Measurements from ENCODE around the gene LPIN1. TPM values are rescaled to one million over a fixed set of nuclear protein-coding genes. Genes with fewer than 3 reads are reported as not detected.

LPIN1 gene
- total RNA-seq, 2 experiments from 2014 or later, result 31.9 to 36.5 TPM

- POLR2A ChIA-PET, result interaction anchor here (0.6 to 0.8 kb wide), 2 partner anchors 56 to 148 kb away, joined by 3 read pairs; no protein-coding TSS in a partner anchor
- ATAC-seq (no peak), DNase-seq (no peak)
- intact Hi-C loops (cut with micrococcal nuclease), result loop anchor here (5.0 kb wide), 2 partner anchors 174 to 889 kb away; no protein-coding TSS in a partner anchor
- Mint-ChIP-seq H3K27ac (no peak overlapping the region), H3K27me3 (peaks cover 22% of the 10 kb centered on the region), H3K4me3 (no peak overlapping the region), H3K4me1 (ENCODE audit: low read depth) (peaks cover 44% of the 10 kb centered on the region), H3K9me3 (peaks cover 11% of the 10 kb centered on the region), H3K36me3 (ENCODE audit: low read depth) (no peaks in the 10 kb centered on the region)
- TF ChIP-seq, protein P1, sequence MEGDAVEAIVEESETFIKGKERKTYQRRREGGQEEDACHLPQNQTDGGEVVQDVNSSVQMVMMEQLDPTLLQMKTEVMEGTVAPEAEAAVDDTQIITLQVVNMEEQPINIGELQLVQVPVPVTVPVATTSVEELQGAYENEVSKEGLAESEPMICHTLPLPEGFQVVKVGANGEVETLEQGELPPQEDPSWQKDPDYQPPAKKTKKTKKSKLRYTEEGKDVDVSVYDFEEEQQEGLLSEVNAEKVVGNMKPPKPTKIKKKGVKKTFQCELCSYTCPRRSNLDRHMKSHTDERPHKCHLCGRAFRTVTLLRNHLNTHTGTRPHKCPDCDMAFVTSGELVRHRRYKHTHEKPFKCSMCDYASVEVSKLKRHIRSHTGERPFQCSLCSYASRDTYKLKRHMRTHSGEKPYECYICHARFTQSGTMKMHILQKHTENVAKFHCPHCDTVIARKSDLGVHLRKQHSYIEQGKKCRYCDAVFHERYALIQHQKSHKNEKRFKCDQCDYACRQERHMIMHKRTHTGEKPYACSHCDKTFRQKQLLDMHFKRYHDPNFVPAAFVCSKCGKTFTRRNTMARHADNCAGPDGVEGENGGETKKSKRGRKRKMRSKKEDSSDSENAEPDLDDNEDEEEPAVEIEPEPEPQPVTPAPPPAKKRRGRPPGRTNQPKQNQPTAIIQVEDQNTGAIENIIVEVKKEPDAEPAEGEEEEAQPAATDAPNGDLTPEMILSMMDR (IDR thresholded peaks at IDR 0.05), result no peak
- CTCF ChIA-PET, result no interaction called here
These were observed 87.2 kb downstream of the LPIN1 start for GRCh38 chr2:11833601-11834000.

DNA sequence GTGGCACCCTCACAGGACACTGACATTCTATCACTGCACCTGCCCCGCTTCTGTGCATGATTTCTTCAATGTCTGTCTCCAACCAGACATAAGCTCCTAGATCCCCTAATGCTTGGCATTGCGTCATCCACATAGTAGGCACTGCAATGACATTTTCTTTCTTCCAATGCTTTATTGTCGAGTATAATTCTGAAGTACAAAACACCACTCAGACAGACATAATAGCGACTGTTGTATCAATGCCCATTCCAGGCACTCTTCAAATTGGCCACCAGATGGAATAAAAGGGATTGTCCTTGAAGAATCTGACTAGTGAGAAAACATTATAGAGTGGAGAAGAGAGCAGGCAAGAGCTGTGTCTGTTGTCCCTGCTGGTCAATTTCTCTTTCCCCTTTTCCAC, 89.0 kb downstream of the LPIN1 start:
- intact Hi-C loops (cut with micrococcal nuclease), result no loop called here
- Mint-ChIP-seq H3K36me3 (ENCODE audit: low read depth) (no peaks in the 10 kb centered on the region), H3K4me1 (ENCODE audit: low read depth) (peaks cover 26% of the 10 kb centered on the region), H3K27me3 (peaks cover 22% of the 10 kb centered on the region), H3K27ac (no peak overlapping the region), H3K9me3 (peaks cover 11% of the 10 kb centered on the region), H3K4me3 (no peak overlapping the region)
- DNase-seq, result no peak
- ATAC-seq, result no peak
- ChIA-PET CTCF (no interaction called here), POLR2A (no interaction called here)
- TF ChIP-seq, protein P1 (IDR thresholded peaks at IDR 0.05), result no peak

DNA sequence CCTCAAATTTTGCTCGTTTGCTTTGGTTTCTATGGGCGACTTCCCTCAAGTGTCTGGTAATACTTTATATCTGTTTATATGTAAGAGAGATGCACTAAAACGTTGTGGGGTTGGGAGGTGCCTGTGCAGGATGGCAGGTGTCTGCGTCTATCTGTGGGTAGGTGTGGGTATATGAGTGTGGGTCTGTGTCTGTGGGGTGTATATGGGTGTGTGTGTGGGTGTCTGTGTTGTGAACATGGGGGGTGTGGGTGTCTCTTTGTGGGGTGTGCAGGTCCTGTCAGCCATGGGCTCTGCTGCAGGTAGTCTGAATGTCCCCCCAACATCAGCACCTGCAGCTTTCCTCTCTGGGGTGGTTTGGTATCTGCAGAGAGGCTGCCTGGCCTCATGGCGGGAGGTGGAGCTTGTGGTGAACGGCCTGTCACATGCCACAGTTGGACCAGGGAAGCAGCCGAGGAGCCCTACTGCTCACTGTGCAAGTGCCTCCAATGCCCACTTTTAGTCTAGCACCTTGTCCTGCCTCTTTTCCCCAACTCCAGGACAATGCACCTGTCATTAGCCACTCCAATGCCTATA, 90.3 kb downstream of the LPIN1 start:
- no peak overlapping the region for H3K27ac Mint-ChIP-seq
- H3K4me1 Mint-ChIP-seq (ENCODE audit: low read depth), result peaks cover 16% of the 10 kb centered on the region
- CTCF ChIA-PET, result no interaction called here
- intact Hi-C loops (cut with micrococcal nuclease), result no loop called here
- DNase-seq (no peak), ATAC-seq (no peak)
- H3K27me3 Mint-ChIP-seq, result peaks cover 18% of the 10 kb centered on the region
- POLR2A ChIA-PET, result no interaction called here
- no peaks in the 10 kb centered on the region for H3K36me3 Mint-ChIP-seq (ENCODE audit: low read depth)
- no peak overlapping the region for H3K4me3 Mint-ChIP-seq
- TF ChIP-seq, protein P1 (IDR thresholded peaks at IDR 0.05), result no peak
- peaks cover 11% of the 10 kb centered on the region for H3K9me3 Mint-ChIP-seq

DNA sequence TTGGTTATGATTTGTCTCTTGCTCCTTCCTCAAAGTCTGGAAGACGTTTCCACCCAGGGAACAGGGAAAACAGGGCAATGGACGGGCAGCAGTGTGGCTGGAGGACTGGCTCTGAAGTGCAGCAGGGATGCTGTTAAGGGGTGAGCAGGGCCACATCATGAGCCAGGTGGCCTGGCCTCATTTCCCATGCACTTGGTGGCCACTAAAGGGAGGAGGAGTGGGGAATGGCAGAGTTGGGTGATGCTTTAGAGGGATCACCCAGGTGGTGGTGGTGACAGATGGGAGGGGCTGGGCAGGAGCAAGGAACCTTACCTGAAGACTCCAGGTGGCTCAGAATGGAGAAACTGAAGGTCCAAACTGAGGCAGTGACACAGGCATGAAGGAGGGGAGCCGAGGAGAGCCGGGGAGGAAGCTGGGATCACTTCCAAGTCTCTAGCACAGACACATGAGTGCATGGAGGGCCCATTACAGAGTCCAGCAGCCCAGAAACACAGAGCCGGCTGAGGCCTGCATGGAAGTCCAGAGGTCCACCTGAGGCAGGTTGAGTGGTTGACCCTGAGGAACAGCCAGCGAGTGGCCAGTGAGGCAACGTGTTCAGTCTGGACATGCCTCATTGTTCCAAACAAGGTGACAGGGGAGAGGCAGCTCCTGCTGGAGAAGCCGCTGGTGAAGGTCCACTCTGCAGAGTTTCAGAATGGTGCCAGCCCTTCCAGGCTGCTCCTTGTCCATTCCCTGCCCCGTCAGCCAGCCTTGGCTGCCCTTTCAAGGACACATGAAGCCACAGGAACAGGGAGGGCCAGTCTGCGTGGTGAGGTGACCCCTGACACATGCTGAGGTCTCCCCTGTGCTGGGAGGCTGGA, 91.7 kb downstream of the LPIN1 start:
- DNase-seq, result no peak
- H3K4me1 Mint-ChIP-seq (ENCODE audit: low read depth), result peaks cover 8% of the 10 kb centered on the region
- H3K27ac Mint-ChIP-seq, result no peak overlapping the region
- TF ChIP-seq, protein P1 (IDR thresholded peaks at IDR 0.05), result no peak
- peaks cover 11% of the 10 kb centered on the region for H3K9me3 Mint-ChIP-seq
- H3K27me3 Mint-ChIP-seq, result peaks cover 14% of the 10 kb centered on the region
- no peaks in the 10 kb centered on the region for H3K36me3 Mint-ChIP-seq (ENCODE audit: low read depth)
- ChIA-PET CTCF (no interaction called here), POLR2A (no interaction called here)
- no peak overlapping the region for H3K4me3 Mint-ChIP-seq
- ATAC-seq, result no peak
- intact Hi-C loops (cut with micrococcal nuclease), result no loop called here

- DNase-seq (no peak), ATAC-seq (no peak)
- Mint-ChIP-seq H3K4me1 (ENCODE audit: low read depth) (no peaks in the 10 kb centered on the region), H3K27ac (no peak overlapping the region), H3K4me3 (no peak overlapping the region), H3K27me3 (peaks cover 9% of the 10 kb centered on the region), H3K36me3 (ENCODE audit: low read depth) (no peaks in the 10 kb centered on the region), H3K9me3 (no peaks in the 10 kb centered on the region)
- CTCF ChIA-PET, result no interaction called here
- intact Hi-C loops (cut with micrococcal nuclease), result no loop called here
- POLR2A ChIA-PET, result no interaction called here
- TF ChIP-seq, protein P1 (IDR thresholded peaks at IDR 0.05), result no peak
These were observed 93.5 kb downstream of the LPIN1 start for GRCh38 chr2:11839916-11840315.
